Activated CD4-positive, alpha-beta T cell treated with anti-CD3 and anti-CD28 coated beads, Interleukin-2, amount 10 ng/mL, durations not matched to agents 24 days and 14 days (primary cell): Measurements from ENCODE around the gene NIPBL. TPM values are rescaled to one million over a fixed set of nuclear protein-coding genes. Genes with fewer than 3 reads are reported as not detected.

Source experiments
- DNase-seq: peaks from one replicate; pipeline ENCODE4 v3.0.0; 2022
- H3K27ac Mint-ChIP-seq: one replicate; pipeline ENCODE4 v1.8.0; 2022; ENCODE audit warnings: mild to moderate bottlenecking, mixed read lengths
- H3K27me3 Mint-ChIP-seq: one replicate; pipeline ENCODE4 v1.8.0; 2022; ENCODE audit warnings: mixed read lengths
- H3K36me3 Mint-ChIP-seq: one replicate; pipeline ENCODE4 v1.8.0; 2022; ENCODE audit warnings: low read depth, mild to moderate bottlenecking, mixed read lengths
- H3K4me1 Mint-ChIP-seq: one replicate; pipeline ENCODE4 v1.8.0; 2021; ENCODE audit warnings: mixed read lengths
- H3K4me3 Mint-ChIP-seq: one replicate; pipeline ENCODE4 v1.8.0; 2022; ENCODE audit warnings: mild to moderate bottlenecking, moderate library complexity, mixed read lengths
- H3K9me3 Mint-ChIP-seq: one replicate; pipeline ENCODE4 v1.8.0; 2021; ENCODE audit warnings: mixed read lengths
- intact Hi-C: fragments of 100-400 bp; cut with micrococcal nuclease; formaldehyde crosslinking; loops from one replicate; pipeline ENCODE4 v1.15.1; 2023
- total RNA-seq: library from RNA; stranded (reverse); gene quantifications from 2 replicates; pipeline ENCODE4 v1.2.3, GENCODE V29; 2022

The NIPBL gene
- total RNA-seq, 1 donor from 2014 or later, result 49.6 TPM

GRCh38 chr5:36934740-36935356 is 58.3 kb downstream of the NIPBL start:
- H3K27me3 Mint-ChIP-seq, result no peaks in the 10 kb centered on the region
- intact Hi-C loops, result no loop called here
- H3K27ac Mint-ChIP-seq, result no peak overlapping the region
- H3K4me1 Mint-ChIP-seq, result peaks cover 11% of the 10 kb centered on the region
- H3K4me3 Mint-ChIP-seq, result no peak overlapping the region
- no peaks in the 10 kb centered on the region for H3K9me3 Mint-ChIP-seq
- peaks cover 2% of the 10 kb centered on the region for H3K36me3 Mint-ChIP-seq
- DNase-seq, result no peak

- H3K4me1 Mint-ChIP-seq, result peaks cover 13% of the 10 kb centered on the region
- intact Hi-C loops, result no loop called here
Observed at GRCh38 chr5:36935805-36936204, 59.2 kb downstream of the NIPBL start.

DNA sequence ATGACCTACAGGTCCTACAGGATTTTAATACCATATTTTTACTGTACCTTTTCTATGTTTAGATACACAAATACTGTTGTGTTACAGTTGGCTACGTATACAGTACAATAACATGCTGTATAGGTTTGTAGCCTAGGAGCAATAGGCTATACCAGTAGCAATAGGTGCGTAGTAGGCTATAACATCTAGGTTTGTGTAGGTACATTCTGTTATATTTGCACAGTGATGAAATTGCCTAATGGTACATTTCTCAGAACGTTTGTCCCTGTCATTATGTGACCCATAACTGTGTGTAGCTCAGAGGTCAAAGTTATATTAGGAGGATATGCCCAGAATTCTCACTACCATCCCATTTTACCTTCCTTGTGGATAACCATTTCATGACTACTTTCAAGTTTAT is 59.7 kb downstream of the NIPBL start:
- intact Hi-C loops, result no loop called here
- H3K9me3 Mint-ChIP-seq, result no peaks in the 10 kb centered on the region
- no peak for DNase-seq
- no peak overlapping the region for H3K27ac Mint-ChIP-seq
- no peaks in the 10 kb centered on the region for H3K27me3 Mint-ChIP-seq
- H3K4me1 Mint-ChIP-seq, result peaks cover 13% of the 10 kb centered on the region
- no peak overlapping the region for H3K4me3 Mint-ChIP-seq
- H3K36me3 Mint-ChIP-seq, result peaks cover 2% of the 10 kb centered on the region

More at GRCh38 chr5:36935805-36936204, 59.2 kb downstream of the NIPBL start:
- Mint-ChIP-seq H3K27ac (no peak overlapping the region), H3K36me3 (peaks cover 2% of the 10 kb centered on the region), H3K9me3 (no peaks in the 10 kb centered on the region), H3K4me3 (no peak overlapping the region), H3K27me3 (no peaks in the 10 kb centered on the region)
- no peak for DNase-seq

- peaks cover 13% of the 10 kb centered on the region for H3K4me1 Mint-ChIP-seq
- no peak overlapping the region for H3K27ac Mint-ChIP-seq
- intact Hi-C loops, result no loop called here
- no peak for DNase-seq
- H3K4me3 Mint-ChIP-seq, result no peak overlapping the region
- no peaks in the 10 kb centered on the region for H3K27me3 Mint-ChIP-seq
- no peaks in the 10 kb centered on the region for H3K9me3 Mint-ChIP-seq
- peaks cover 2% of the 10 kb centered on the region for H3K36me3 Mint-ChIP-seq
Observed at GRCh38 chr5:36938129-36938528, 61.6 kb downstream of the NIPBL start.

DNA sequence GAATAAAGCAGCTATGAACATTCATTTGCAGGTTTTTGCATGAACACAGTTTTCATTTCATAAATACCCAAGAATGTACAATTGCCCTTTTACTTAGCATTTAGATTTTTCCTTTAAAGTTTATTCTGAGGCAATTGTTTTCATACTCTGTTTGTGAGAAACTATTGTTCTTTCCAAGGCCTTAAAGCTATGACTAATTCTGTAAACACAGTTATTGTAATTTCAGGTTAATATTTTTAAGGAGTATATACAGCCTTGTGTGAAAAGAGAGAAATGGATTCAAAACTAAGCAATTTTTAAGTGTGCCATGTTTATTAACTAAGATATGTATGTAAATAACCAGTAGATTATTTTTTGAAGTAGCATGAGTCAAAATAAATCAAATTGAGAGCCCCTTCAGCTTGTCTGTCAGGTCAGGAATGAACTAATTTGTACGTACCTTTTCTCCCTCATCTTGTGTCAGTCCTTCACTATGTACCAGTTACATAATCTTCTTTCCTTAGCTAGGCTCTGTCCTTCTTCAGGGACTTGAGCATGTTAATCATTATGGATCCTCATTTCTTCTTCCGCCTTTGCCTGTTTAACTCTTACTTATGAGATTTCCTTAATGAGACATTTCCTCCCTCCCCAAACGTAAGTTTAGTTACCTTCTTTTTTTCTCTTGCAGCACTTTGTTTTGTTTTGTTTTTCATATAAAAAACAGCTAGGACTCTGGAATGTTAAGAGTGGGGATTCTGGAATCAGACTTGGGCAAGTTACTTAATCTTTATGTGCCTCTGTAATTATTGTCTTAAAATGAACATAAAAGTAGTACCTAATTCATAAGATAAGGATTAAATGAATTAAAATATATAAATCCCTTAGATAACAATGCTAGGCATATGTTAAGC is 63.6 kb downstream of the NIPBL start:
- Mint-ChIP-seq H3K4me1 (peaks cover 11% of the 10 kb centered on the region), H3K27me3 (no peaks in the 10 kb centered on the region), H3K9me3 (no peaks in the 10 kb centered on the region), H3K4me3 (no peak overlapping the region), H3K36me3 (peaks cover 2% of the 10 kb centered on the region), H3K27ac (no peak overlapping the region)
- intact Hi-C loops, result no loop called here
- DNase-seq, result no peak

- peaks cover 7% of the 10 kb centered on the region for H3K4me1 Mint-ChIP-seq
- no peak overlapping the region for H3K27ac Mint-ChIP-seq
- intact Hi-C loops, result no loop called here
- H3K4me3 Mint-ChIP-seq, result no peak overlapping the region
- H3K9me3 Mint-ChIP-seq, result no peaks in the 10 kb centered on the region
- H3K27me3 Mint-ChIP-seq, result no peaks in the 10 kb centered on the region
- no peak for DNase-seq
- no peaks in the 10 kb centered on the region for H3K36me3 Mint-ChIP-seq
Observed at GRCh38 chr5:36943584-36943983, 67.0 kb downstream of the NIPBL start.

DNA sequence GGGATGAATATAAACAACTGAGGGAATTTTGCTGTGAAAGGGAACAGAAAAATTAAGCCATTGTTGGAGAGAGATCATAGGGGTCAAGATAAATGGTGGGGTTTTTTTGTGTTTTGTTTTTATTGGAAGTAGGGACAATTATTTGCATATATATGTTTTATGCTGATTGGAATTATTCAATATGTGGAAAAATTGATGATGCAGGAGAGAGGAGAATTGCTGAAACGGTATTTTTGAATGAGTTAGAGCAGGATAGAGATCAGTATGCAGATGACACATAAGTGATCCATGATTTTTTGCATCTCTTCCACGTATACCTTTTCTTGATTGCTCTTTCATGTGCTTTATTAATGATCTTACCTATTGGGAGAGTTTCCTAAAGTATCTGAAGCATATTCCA is 67.5 kb downstream of the NIPBL start:
- Mint-ChIP-seq H3K4me1 (peaks cover 7% of the 10 kb centered on the region), H3K27ac (no peak overlapping the region), H3K9me3 (no peaks in the 10 kb centered on the region), H3K36me3 (no peaks in the 10 kb centered on the region), H3K4me3 (no peak overlapping the region), H3K27me3 (no peaks in the 10 kb centered on the region)
- intact Hi-C loops, result loop anchor here (1.0 to 2.0 kb wide), 2 partner anchors 66 to 205 kb away; no protein-coding TSS in a partner anchor
- no peak for DNase-seq

- Mint-ChIP-seq H3K4me1 (peaks cover 7% of the 10 kb centered on the region), H3K4me3 (no peak overlapping the region), H3K9me3 (no peaks in the 10 kb centered on the region), H3K36me3 (no peaks in the 10 kb centered on the region), H3K27ac (no peak overlapping the region), H3K27me3 (no peaks in the 10 kb centered on the region)
- intact Hi-C loops, result loop anchor here (1.0 to 2.0 kb wide), 2 partner anchors 66 to 206 kb away; no protein-coding TSS in a partner anchor
- DNase-seq, result no peak
Observed at GRCh38 chr5:36944607-36945225, 68.1 kb downstream of the NIPBL start.

- H3K27ac Mint-ChIP-seq, result no peak overlapping the region
- intact Hi-C loops, result loop anchor here (2.0 kb wide), 1 partner anchor 207 kb away; no protein-coding TSS in a partner anchor
- no peaks in the 10 kb centered on the region for H3K27me3 Mint-ChIP-seq
- no peak for DNase-seq
- peaks cover 6% of the 10 kb centered on the region for H3K4me1 Mint-ChIP-seq
- H3K4me3 Mint-ChIP-seq, result no peak overlapping the region
- no peaks in the 10 kb centered on the region for H3K9me3 Mint-ChIP-seq
- no peaks in the 10 kb centered on the region for H3K36me3 Mint-ChIP-seq
Observed at GRCh38 chr5:36945687-36946086, 69.1 kb downstream of the NIPBL start.

DNA sequence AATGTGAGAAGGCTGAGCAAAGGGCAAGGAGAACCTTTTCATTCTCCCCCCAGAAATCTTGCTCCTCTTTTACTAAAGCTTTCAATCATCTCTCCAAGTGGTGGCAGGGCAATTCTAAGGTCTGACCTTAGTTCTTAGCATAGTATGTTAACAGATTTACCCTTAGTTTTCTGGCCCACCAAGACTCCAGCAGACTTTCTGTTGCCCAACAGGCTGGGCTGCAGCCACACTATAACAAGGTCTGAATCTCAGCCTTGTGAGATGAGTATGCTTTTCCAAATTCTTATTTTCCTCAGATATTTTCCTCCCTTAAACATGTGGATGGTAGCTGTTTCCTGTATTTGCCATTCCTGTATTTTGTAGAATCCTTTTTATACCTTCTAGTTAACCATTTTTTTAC is 69.5 kb downstream of the NIPBL start:
- intact Hi-C loops, result no loop called here
- Mint-ChIP-seq H3K9me3 (no peaks in the 10 kb centered on the region), H3K4me1 (peaks cover 6% of the 10 kb centered on the region), H3K4me3 (no peak overlapping the region), H3K27ac (no peak overlapping the region), H3K27me3 (no peaks in the 10 kb centered on the region), H3K36me3 (no peaks in the 10 kb centered on the region)
- no peak for DNase-seq

DNA sequence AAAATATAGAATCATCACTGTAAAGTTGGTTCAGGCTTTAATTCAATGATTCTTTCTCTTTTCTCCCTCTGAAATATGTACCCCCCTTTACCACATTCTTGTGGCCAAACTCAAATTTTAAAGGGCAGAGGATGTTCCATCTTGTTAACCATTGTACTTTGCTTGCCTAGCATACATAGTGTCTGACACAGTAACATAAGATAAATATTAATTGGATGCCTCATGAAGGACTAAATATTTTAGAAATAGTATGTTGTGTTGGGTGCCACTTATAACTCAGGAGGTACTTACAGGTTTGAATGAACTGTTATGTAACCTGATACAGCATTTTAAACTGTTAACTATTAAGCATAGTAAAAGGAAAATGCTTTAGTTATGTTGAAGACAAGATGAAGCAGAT is 71.5 kb downstream of the NIPBL start:
- H3K27me3 Mint-ChIP-seq, result no peaks in the 10 kb centered on the region
- peaks cover 8% of the 10 kb centered on the region for H3K4me1 Mint-ChIP-seq
- H3K9me3 Mint-ChIP-seq, result no peaks in the 10 kb centered on the region
- H3K36me3 Mint-ChIP-seq, result no peaks in the 10 kb centered on the region
- no peak overlapping the region for H3K27ac Mint-ChIP-seq
- intact Hi-C loops, result no loop called here
- no peak overlapping the region for H3K4me3 Mint-ChIP-seq
- no peak for DNase-seq

DNA sequence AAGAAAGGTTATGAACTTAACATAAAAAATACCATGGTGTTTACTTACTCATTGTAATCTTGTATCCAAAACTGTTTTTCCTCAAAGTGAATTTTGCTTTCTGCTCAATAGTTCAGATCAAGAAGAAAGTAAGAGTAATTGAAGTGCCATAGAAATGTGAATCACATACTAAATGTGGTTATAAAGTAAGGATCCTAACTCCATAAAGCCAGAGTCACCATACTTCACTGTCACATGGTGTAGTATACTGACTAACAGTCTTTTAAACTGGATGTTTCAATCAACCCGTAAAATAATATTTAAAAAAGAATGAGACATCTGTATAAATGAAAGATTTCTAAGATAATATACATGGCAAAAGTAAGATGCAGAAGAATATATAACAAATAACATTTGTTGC is 72.1 kb downstream of the NIPBL start:
- intact Hi-C loops, result no loop called here
- Mint-ChIP-seq H3K4me1 (peaks cover 6% of the 10 kb centered on the region), H3K4me3 (no peak overlapping the region), H3K36me3 (no peaks in the 10 kb centered on the region), H3K27me3 (no peaks in the 10 kb centered on the region), H3K9me3 (no peaks in the 10 kb centered on the region), H3K27ac (no peak overlapping the region)
- no peak for DNase-seq

DNA sequence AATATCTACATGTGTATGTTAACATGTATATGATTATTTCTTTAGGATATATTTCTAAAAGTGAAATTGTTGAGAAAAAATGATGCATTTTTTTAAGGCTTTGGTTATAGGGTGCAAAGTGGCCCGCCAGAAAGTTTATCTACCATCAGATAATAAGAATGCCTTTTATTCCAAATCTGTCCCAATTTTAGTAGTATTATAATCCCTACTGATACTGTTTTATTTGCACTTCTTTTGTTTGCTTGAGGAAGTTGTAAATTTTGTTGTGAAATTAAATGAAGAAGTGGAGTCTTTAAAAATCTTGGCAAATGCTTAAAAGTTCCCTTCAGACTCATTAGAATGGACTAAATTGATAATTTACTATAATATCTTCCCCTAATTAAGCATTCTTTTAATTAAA is 73.0 kb downstream of the NIPBL start:
- H3K9me3 Mint-ChIP-seq, result no peaks in the 10 kb centered on the region
- peaks cover 5% of the 10 kb centered on the region for H3K36me3 Mint-ChIP-seq
- DNase-seq, result no peak
- H3K4me3 Mint-ChIP-seq, result no peak overlapping the region
- H3K4me1 Mint-ChIP-seq, result peaks cover 4% of the 10 kb centered on the region
- H3K27me3 Mint-ChIP-seq, result no peaks in the 10 kb centered on the region
- no peak overlapping the region for H3K27ac Mint-ChIP-seq
- intact Hi-C loops, result no loop called here
